Neural progenitor cell (in vitro differentiated cells): Measurements from ENCODE around the gene TRAIP. TPM values are rescaled to one million over a fixed set of nuclear protein-coding genes. Genes with fewer than 3 reads are reported as not detected.

Experiments
- DNase-seq: peaks from one replicate; pipeline ENCODE4 v3.0.0-alpha.2; 2016; ENCODE audit warnings: low spot score
- H2AFZ ChIP-seq: fragments of 200-600 bp; sonication (generic); replicated peaks from 2 replicates; pipeline ENCODE4 v1.6.1; 2016; ENCODE audit warnings: antibody characterized with exemption
- H3F3A ChIP-seq: fragments of 200-600 bp; sonication (generic); 2 replicates; pipeline ENCODE4 v1.6.1; 2016; ENCODE audit warnings: antibody characterized with exemption, low read depth
- H3K27ac ChIP-seq: fragments of 200-600 bp; sonication (generic); 2 replicates; pipeline ENCODE4 v1.5.1; 2016; ENCODE audit warnings: mild to moderate bottlenecking
- H3K27me3 ChIP-seq: fragments of 200-600 bp; sonication (generic); 2 replicates; pipeline ENCODE4 v1.6.1; 2016; ENCODE audit warnings: mild to moderate bottlenecking, moderate library complexity
- H3K36me3 ChIP-seq: fragments of 200-600 bp; sonication (generic); 2 replicates; pipeline ENCODE4 v1.5.1; 2016
- H3K4me1 ChIP-seq: fragments of 200-600 bp; sonication (generic); 2 replicates; pipeline ENCODE4 v1.6.1; 2016; ENCODE audit warnings: mixed run types
- H3K4me2 ChIP-seq: fragments of 200-600 bp; sonication (generic); 2 replicates; pipeline ENCODE4 v1.6.1; 2016
- H3K4me3 ChIP-seq: fragments of 200-600 bp; sonication (generic); 2 replicates; pipeline ENCODE4 v1.5.1; 2016
- H3K79me2 ChIP-seq: fragments of 200-600 bp; sonication (generic); 2 replicates; pipeline ENCODE4 v1.6.1; 2016; ENCODE audit warnings: low read depth
- H3K9ac ChIP-seq: fragments of 200-600 bp; sonication (generic); 2 replicates; pipeline ENCODE4 v1.6.1; 2016
- H3K9me3 ChIP-seq: fragments of 200-600 bp; sonication (generic); 2 replicates; pipeline ENCODE4 v1.5.1; 2016; ENCODE audit warnings: low read depth
- H4K20me1 ChIP-seq: fragments of 200-600 bp; sonication (generic); 2 replicates; pipeline ENCODE4 v1.6.1; 2016; ENCODE audit warnings: low read depth
- H3K27ac Mint-ChIP-seq: 3 replicates; pipeline ENCODE4 v1.8.0; 2021; ENCODE audit warnings: mixed read lengths
- H3K27me3 Mint-ChIP-seq: 2 replicates; pipeline ENCODE4 v1.8.0; 2022; ENCODE audit warnings: low read depth, mild to moderate bottlenecking, inconsistent platforms, moderate library complexity, mixed read lengths; ENCODE audit not compliant: insufficient read depth
- H3K36me3 Mint-ChIP-seq: 3 replicates; pipeline ENCODE4 v1.8.0; 2021; ENCODE audit warnings: mixed read lengths
- H3K4me1 Mint-ChIP-seq: 3 replicates; pipeline ENCODE4 v1.8.0; 2021; ENCODE audit warnings: mixed read lengths
- H3K4me3 Mint-ChIP-seq: 3 replicates; pipeline ENCODE4 v1.8.0; 2021; ENCODE audit warnings: mild to moderate bottlenecking, moderate library complexity, mixed read lengths
- H3K9me3 Mint-ChIP-seq: 3 replicates; pipeline ENCODE4 v1.8.0; 2020; ENCODE audit warnings: mixed read lengths
- CTCF ChIP-seq: fragments of 200-600 bp; sonication (generic); IDR thresholded peaks from 2 replicates; pipeline ENCODE4 v1.5.1; 2017; ENCODE audit warnings: antibody characterized with exemption, mild to moderate bottlenecking
- EZH2 ChIP-seq: fragments of 200-600 bp; sonication (generic); IDR thresholded peaks from 2 replicates; pipeline ENCODE4 v1.6.1; 2017; ENCODE audit warnings: antibody characterized with exemption, mild to moderate bottlenecking, moderate library complexity
- EZH2phosphoT487 ChIP-seq: fragments of 200-600 bp; sonication (generic); IDR thresholded peaks from 2 replicates; pipeline ENCODE4 v1.6.1; 2017; ENCODE audit warnings: antibody characterized with exemption
- total RNA-seq: library from RNA; depleted of rRNA; stranded (reverse); fragments of >200 nt; gene quantifications from 2 replicates; pipeline ENCODE4 v1.2.3, GENCODE V29; 2015; ENCODE audit warnings: low replicate concordance

TRAIP gene
- total RNA-seq, 1 donor from 2014 or later: 24.4 TPM

DNA sequence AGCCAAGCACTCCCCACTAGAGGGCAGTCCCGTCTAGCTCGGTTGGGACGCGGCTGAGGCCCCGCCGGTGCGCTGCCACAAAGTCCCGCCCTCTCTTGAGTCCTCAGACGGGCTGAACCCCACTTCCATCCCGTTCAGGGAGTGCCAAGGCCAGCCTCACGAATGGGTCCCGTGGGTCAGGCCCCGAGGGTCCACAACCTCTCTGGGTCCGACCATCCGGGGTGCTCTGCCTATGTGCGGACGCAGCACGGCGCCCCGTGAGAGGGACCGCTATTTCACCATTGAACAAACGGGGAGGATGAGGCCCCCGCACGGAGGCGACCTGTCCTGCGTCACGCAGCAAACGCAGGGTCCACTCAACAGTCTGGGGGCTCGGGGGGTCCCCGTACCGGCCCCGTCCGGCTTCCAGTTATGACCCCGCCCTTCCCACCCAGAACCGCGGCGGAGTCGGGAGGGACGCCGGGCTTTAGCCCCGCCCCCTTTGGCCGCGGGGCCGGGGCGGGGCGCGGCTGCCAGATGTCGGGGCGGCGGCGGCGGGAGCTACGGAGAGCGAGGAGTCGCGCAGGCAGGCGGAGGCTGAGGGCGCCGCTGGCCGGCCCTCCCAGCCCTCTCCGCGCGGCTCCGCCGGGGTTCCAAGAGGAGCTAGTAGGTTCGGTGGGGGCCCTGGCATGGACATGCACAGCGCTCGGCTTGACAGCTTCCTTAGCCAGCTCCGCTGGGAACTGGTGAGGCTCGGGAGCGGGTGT, 53.5 kb downstream of the TRAIP start, which contains the start of gene INKA1:
TSS of gene INKA1 (plus strand) at position 543 of the 746 bp plus-strand sequence. CDS start at position 675, 132 bp downstream.
- Histone ChIP-seq H3K9ac (no peak within 1 kb of the TSS), H3K4me1 (peaks cover 22% of the 10 kb centered on the region), H3K4me2 (peak within 1 kb of the TSS; percentile 87), H3K27me3 (peaks cover 40% of the 10 kb centered on the region), H3K9me3 (no peaks in the 10 kb centered on the region), H4K20me1 (peaks cover 3% of the 10 kb centered on the region), H3K79me2 (no peaks in the 10 kb centered on the region), H3K4me3 (peak within 1 kb of the TSS; percentile 62), H2AFZ (peak within 1 kb of the TSS; percentile 98), H3F3A (peaks cover 18% of the 10 kb centered on the region), H3K27ac (no peak within 1 kb of the TSS), H3K36me3 (no peaks in the 10 kb centered on the region)
- H3K4me1 Mint-ChIP-seq: peaks cover 18% of the 10 kb centered on the region
- H3K27ac Mint-ChIP-seq: peak within 1 kb of the TSS; percentile 44
- no peaks in the 10 kb centered on the region for H3K36me3 Mint-ChIP-seq
- peak; percentile 96 for DNase-seq
- H3K4me3 Mint-ChIP-seq: peak within 1 kb of the TSS; percentile 92
- no peaks in the 10 kb centered on the region for H3K9me3 Mint-ChIP-seq
- TF ChIP-seq EZH2 (peak; percentile 62), EZH2phosphoT487 (no peak), CTCF (peak; percentile 82)
- H3K27me3 Mint-ChIP-seq: peaks cover 26% of the 10 kb centered on the region

DNA sequence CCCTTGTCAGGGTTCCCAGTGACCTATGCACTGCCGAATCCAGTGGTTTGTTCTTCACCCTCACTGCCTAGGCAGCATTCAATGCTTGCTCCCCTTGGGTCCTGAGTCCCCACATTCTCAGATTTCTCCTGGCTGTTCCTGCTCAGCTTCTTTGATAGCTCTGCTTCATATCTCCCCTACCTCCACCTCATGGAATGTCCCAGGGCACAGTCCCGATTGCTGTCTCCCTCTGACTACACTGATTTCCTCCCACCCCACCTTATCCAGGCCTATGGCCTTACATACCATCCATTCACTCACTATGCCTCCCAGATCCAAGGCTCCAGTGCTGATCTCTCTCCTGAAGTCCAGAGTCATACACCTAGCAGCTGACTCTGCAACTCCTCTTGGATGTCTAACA, 55.2 kb downstream of the TRAIP start:
- peaks cover 28% of the 10 kb centered on the region for H3K27me3 Mint-ChIP-seq
- peak overlapping the region; percentile 2 for H3K27ac Mint-ChIP-seq
- peak overlapping the region; percentile 31 for H3K4me3 Mint-ChIP-seq
- Histone ChIP-seq H3K9me3 (no peaks in the 10 kb centered on the region), H2AFZ (no peak overlapping the region), H3K4me3 (no peak overlapping the region), H3K27ac (no peak overlapping the region), H4K20me1 (peaks cover 3% of the 10 kb centered on the region), H3K4me2 (peak overlapping the region; percentile 87), H3K4me1 (peaks cover 15% of the 10 kb centered on the region), H3K79me2 (no peaks in the 10 kb centered on the region), H3K36me3 (no peaks in the 10 kb centered on the region), H3F3A (peaks cover 18% of the 10 kb centered on the region), H3K9ac (no peak overlapping the region), H3K27me3 (peaks cover 40% of the 10 kb centered on the region)
- no peak for DNase-seq
- TF ChIP-seq CTCF (no peak), EZH2phosphoT487 (no peak), EZH2 (no peak)
- H3K36me3 Mint-ChIP-seq: no peaks in the 10 kb centered on the region
- H3K4me1 Mint-ChIP-seq: peaks cover 12% of the 10 kb centered on the region
- H3K9me3 Mint-ChIP-seq: no peaks in the 10 kb centered on the region

DNA sequence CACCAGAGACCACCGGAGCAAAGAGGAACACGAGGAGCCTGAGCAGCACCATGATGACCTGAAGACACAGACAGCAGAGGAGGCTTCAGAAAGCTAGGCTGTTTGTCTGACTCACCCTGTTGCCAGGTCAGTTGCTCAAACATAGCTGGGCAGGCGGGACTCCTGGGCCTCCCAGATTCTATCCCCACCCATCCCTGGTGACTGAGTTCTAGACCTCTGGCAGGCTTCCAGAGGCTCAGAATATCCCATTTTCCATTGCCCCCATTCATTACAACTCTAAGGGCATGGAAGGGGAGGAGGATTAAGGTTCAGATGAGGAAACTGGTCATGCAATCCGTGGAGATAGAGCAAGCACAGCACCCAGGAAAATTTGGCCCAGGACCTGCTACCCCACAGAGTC, 56.6 kb downstream of the TRAIP start, which contains the start of gene CDHR4:
TSS of gene CDHR4 (minus strand) at position 113 of the 400 bp plus-strand sequence. CDS start at position 52, 61 bp downstream.
- H3K79me2 ChIP-seq: no peaks in the 10 kb centered on the region
- Mint-ChIP-seq H3K27me3 (peaks cover 28% of the 10 kb centered on the region), H3K4me1 (peaks cover 4% of the 10 kb centered on the region), H3K9me3 (no peaks in the 10 kb centered on the region), H3K4me3 (no peak within 1 kb of the TSS), H3K36me3 (no peaks in the 10 kb centered on the region), H3K27ac (no peak within 1 kb of the TSS)
- peaks cover 8% of the 10 kb centered on the region for H3K4me1 ChIP-seq
- H2AFZ ChIP-seq: no peak within 1 kb of the TSS
- DNase-seq: no peak
- H3K9me3 ChIP-seq: no peaks in the 10 kb centered on the region
- TF ChIP-seq EZH2: no peak
- H3K27me3 ChIP-seq: peaks cover 33% of the 10 kb centered on the region
- H4K20me1 ChIP-seq: peaks cover 3% of the 10 kb centered on the region
- no peak within 1 kb of the TSS for H3K27ac ChIP-seq
- no peak within 1 kb of the TSS for H3K9ac ChIP-seq
- no peak within 1 kb of the TSS for H3K4me3 ChIP-seq
- no peak within 1 kb of the TSS for H3K4me2 ChIP-seq
- no peaks in the 10 kb centered on the region for H3K36me3 ChIP-seq
- peaks cover 18% of the 10 kb centered on the region for H3F3A ChIP-seq

GRCh38 chr3:49799105-49799504, 57.3 kb downstream of the TRAIP start:
- H3K4me1 Mint-ChIP-seq: peaks cover 3% of the 10 kb centered on the region
- H3K27ac Mint-ChIP-seq: no peak overlapping the region

More at GRCh38 chr3:49799105-49799504, 57.3 kb downstream of the TRAIP start:
- H3K4me2 ChIP-seq: no peak overlapping the region
- H3K9ac ChIP-seq: no peak overlapping the region
- H4K20me1 ChIP-seq: peaks cover 3% of the 10 kb centered on the region
- no peak overlapping the region for H3K4me3 Mint-ChIP-seq
- H3K27me3 ChIP-seq: peaks cover 26% of the 10 kb centered on the region
- H3K4me1 ChIP-seq: peaks cover 8% of the 10 kb centered on the region
- DNase-seq: no peak
- no peak overlapping the region for H3K27ac ChIP-seq
- TF ChIP-seq EZH2phosphoT487 (no peak), CTCF (no peak), EZH2 (no peak)
- H3F3A ChIP-seq: peaks cover 18% of the 10 kb centered on the region
- H3K9me3 ChIP-seq: no peaks in the 10 kb centered on the region
- no peak overlapping the region for H2AFZ ChIP-seq
- H3K27me3 Mint-ChIP-seq: peaks cover 29% of the 10 kb centered on the region
- no peaks in the 10 kb centered on the region for H3K36me3 Mint-ChIP-seq
- no peaks in the 10 kb centered on the region for H3K9me3 Mint-ChIP-seq
- H3K79me2 ChIP-seq: no peaks in the 10 kb centered on the region
- H3K36me3 ChIP-seq: no peaks in the 10 kb centered on the region
- no peak overlapping the region for H3K4me3 ChIP-seq
